Measurements from ENCODE around the gene PUM1. TPM values are rescaled to one million over a fixed set of nuclear protein-coding genes. Genes with fewer than 3 reads are reported as not detected.

PUM1 gene
- total and polyA plus RNA-seq, 8 donors, result 12.9 to 126 (median 78.5) TPM

DNA sequence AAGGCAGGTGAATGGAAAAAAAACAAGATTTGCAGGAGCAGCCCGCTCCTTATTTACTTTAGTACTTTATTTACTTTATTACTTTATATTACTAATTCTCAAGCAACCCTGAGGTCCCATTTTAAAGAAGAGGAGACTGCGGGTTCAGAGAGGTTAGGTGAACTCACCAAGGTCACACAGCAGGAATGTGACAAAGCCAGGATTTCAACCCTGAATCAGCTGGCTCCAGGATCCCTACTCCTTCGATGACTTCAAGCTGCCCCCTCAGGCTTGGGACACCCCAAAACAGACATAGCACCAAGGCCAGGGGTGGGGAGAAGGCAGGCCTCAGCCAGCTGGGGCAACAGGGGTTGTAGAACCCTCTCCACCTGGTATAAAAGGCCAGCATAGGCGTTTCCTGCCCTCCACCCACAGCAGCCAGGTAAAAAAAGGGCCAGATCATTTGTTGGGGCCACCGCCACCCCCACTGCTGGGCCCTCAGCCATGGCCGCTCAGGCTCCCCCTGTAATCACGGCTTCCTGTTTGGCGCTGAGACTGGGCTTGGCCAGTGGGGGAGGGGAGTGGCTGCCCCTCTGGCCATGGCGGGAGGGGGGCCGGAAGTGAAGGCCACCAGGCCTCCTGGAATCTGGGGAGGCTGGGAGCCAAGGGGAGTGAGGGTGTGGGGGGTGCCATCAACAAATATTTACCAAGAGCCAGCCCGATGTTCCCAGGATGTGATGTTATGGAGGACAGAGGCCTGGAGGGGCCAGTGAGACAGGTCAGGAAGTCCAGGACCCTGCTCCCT lies 163.5 kb downstream of the PUM1 start:
- Histone ChIP-seq H3K4me3 (no peak overlapping the region), H3K27ac (peak overlapping the region; percentile 46 to 85 (median 78)), H3K9me3 (no peaks in the 10 kb centered on the region), H3K36me3 (no peaks in the 10 kb centered on the region), H3K27me3 (peaks cover 0 to 2% (median 0%) of the 10 kb centered on the region in 3 donors), H3K4me1 (peaks cover 27 to 76% (median 53%) of the 10 kb centered on the region in 4 donors)
- intact Hi-C loops (cut with DNase I; ENCODE audit: low total_unique reads), result no loop called here
- DNase-seq, result peak; percentile 33 to 73
- 17 to 40% (median 32%) methylated on average over 6 to 11 of the region's 11 CpGs for WGBS, 5 donors
- TF ChIP-seq POLR2AphosphoS5 (IDR thresholded peaks at IDR 0.05) (peak in 1 of 3 donors; percentile 25), POLR2A (IDR thresholded peaks at IDR 0.05) (no peak), CTCF (IDR thresholded peaks at IDR 0.05) (no peak)

GRCh38 chr1:30900931-30901560 lies 164.5 kb downstream of the PUM1 start:
- Histone ChIP-seq H3K9me3 (no peaks in the 10 kb centered on the region), H3K4me3 (no peak overlapping the region), H3K27ac (peak overlapping the region in 4 of 5 donors; percentile 66 to 85 (median 80)), H3K27me3 (no peaks in the 10 kb centered on the region), H3K4me1 (peaks cover 24 to 76% (median 49%) of the 10 kb centered on the region in 4 donors), H3K36me3 (no peaks in the 10 kb centered on the region)
- TF ChIP-seq POLR2AphosphoS5 (IDR thresholded peaks at IDR 0.05), result no peak
- TF ChIP-seq CTCF (IDR thresholded peaks at IDR 0.05), result no peak
- no peak for TF ChIP-seq POLR2A (IDR thresholded peaks at IDR 0.05)
- TF ChIP-seq EP300 (IDR thresholded peaks at IDR 0.05), result no peak
- intact Hi-C loops (cut with DNase I; ENCODE audit: low total_unique reads), result no loop called here
- no peak for DNase-seq
- 71 to 90% (median 73%) methylated on average over 3 of the region's 3 CpGs for WGBS, 5 donors

DNA sequence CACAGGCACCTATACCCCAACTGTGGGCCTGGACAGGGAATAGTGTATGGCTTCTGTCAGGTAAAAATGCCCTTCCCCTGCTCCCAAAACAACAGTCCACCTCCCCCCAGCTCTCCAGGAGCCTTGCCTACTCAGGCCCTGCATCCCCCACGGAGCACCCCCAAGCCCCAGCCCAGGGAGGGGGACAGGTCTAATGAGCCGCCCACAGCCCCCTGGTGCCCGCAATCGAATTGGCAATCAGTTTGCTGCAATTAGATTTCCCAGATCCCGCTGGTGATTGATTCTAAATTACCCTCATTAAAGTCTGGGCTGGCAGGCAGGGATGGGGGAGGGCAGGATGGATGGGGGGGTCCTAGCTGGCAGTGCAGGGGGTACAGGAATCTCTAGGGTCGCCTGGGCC lies 165.0 kb downstream of the PUM1 start:
- Histone ChIP-seq H3K9me3 (no peaks in the 10 kb centered on the region), H3K27ac (peak overlapping the region in 1 of 5 donors; percentile 85), H3K4me3 (no peak overlapping the region), H3K27me3 (no peaks in the 10 kb centered on the region), H3K4me1 (peaks cover 23 to 76% (median 50%) of the 10 kb centered on the region in 4 donors), H3K36me3 (no peaks in the 10 kb centered on the region)
- no peak for DNase-seq
- 76 to 92% (median 85%) methylated on average over 6 of the region's 6 CpGs for WGBS, 5 donors
- TF ChIP-seq POLR2A (IDR thresholded peaks at IDR 0.05) (no peak), POLR2AphosphoS5 (IDR thresholded peaks at IDR 0.05) (no peak), CTCF (IDR thresholded peaks at IDR 0.05) (no peak), EP300 (IDR thresholded peaks at IDR 0.05) (no peak)
- intact Hi-C loops (cut with DNase I; ENCODE audit: low total_unique reads), result no loop called here

DNA sequence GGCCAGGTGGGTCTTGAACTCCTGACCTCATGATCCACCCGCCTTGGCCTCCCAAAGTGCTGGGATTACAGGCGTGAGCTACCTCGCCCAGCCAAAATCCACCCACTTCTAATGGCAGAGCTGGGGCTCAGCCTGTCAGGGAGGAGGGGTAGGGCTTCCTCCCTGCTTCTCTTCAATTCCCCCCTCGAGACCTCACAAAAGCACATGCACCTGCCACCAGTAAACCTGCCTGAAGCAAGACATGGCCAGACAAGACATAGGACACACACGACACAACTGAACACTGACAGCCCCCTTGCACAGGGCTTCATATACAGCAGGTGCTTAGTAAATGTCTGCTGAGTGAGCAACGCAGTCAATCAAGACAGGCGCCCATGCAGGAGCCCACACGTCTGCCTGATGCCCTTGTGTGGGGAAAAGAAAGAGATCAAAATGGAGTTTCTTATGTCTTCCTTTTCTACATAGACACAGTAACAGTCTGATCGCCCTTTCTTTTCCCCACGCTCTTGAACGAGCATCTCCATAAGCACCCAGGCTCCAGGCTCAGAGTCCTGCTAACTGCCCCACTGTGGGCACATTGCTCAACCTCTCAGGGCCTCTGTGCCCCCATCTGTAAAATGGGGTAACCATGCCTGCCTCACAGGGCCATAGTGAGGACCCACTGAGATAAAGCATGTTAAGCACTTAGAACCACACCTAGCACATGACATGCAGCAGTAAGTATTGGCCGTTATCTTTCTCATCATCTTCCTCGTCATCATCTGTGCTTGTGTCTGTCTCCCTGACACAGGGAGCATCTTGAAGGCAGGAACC lies 165.7 kb downstream of the PUM1 start:
- WGBS, 5 donors, result 74 to 88% (median 84%) methylated on average over 13 of the region's 13 CpGs
- H3K4me3 ChIP-seq, result no peak overlapping the region
- no peaks in the 10 kb centered on the region for H3K9me3 ChIP-seq
- peaks cover 23 to 76% (median 53%) of the 10 kb centered on the region in 4 donors for H3K4me1 ChIP-seq
- intact Hi-C loops (cut with DNase I; ENCODE audit: low total_unique reads), result no loop called here
- TF ChIP-seq CTCF (IDR thresholded peaks at IDR 0.05) (no peak), POLR2AphosphoS5 (IDR thresholded peaks at IDR 0.05) (no peak), EP300 (IDR thresholded peaks at IDR 0.05) (no peak), POLR2A (IDR thresholded peaks at IDR 0.05) (no peak)
- no peaks in the 10 kb centered on the region for H3K27me3 ChIP-seq
- peak overlapping the region in 1 of 5 donors; percentile 85 for H3K27ac ChIP-seq
- H3K36me3 ChIP-seq, result no peaks in the 10 kb centered on the region
- no peak for DNase-seq
